Measurements from ENCODE around the gene RPL28. TPM values are rescaled to one million over a fixed set of nuclear protein-coding genes. Genes with fewer than 3 reads are reported as not detected.
A peak's percentile ranks its signal among the peaks of the same experiment; 100 is the strongest.
"Not testable (repeated sequence)": the region's sequence is repeated elsewhere in the genome, so short reads cannot be mapped to it uniquely, and the experiment has no call there.

RPL28 gene
- total RNA-seq, 4 donors from 2014 or later, result 116 to 394 (median 283) TPM

- H3K27ac ChIP-seq, result no peak overlapping the region
- H3K4me3 ChIP-seq, result no peak overlapping the region
- H3K36me3 ChIP-seq, result peaks cover 0 to 54% (median 0%) of the 10 kb centered on the region in 3 donors
- H3K27me3 ChIP-seq, result no peaks in the 10 kb centered on the region
- peaks cover 6 to 18% (median 9%) of the 10 kb centered on the region in 4 donors for H3K4me1 ChIP-seq
- DNase-seq, result no peak
- no peaks in the 10 kb centered on the region for H3K9me3 ChIP-seq
- TF ChIP-seq CTCF (IDR thresholded peaks at IDR 0.05) (no peak), POLR2A (IDR thresholded peaks at IDR 0.05) (no peak)
These were observed 16.8 kb downstream of the RPL28 start for GRCh38 chr19:55402509-55402908.

- no peak for DNase-seq
- peaks cover 6 to 18% (median 9%) of the 10 kb centered on the region in 4 donors for H3K4me1 ChIP-seq
- H3K4me3 ChIP-seq, result no peak overlapping the region
- no peaks in the 10 kb centered on the region for H3K27me3 ChIP-seq
- peaks cover 0 to 50% (median 0%) of the 10 kb centered on the region in 3 donors for H3K36me3 ChIP-seq
- TF ChIP-seq CTCF (IDR thresholded peaks at IDR 0.05), result no peak
- no peak for TF ChIP-seq POLR2A (IDR thresholded peaks at IDR 0.05)
- H3K9me3 ChIP-seq, result no peaks in the 10 kb centered on the region
- H3K27ac ChIP-seq, result no peak overlapping the region
These were observed 19.9 kb downstream of the RPL28 start for GRCh38 chr19:55405638-55406037.

GRCh38 chr19:55406091-55406825, 20.5 kb downstream of the RPL28 start:
- H3K27ac ChIP-seq, result no peak overlapping the region
- H3K27me3 ChIP-seq, result no peaks in the 10 kb centered on the region
- TF ChIP-seq POLR2A (IDR thresholded peaks at IDR 0.05) (no peak), CTCF (IDR thresholded peaks at IDR 0.05) (no peak)
- H3K9me3 ChIP-seq, result no peaks in the 10 kb centered on the region
- DNase-seq, result no peak
- H3K4me3 ChIP-seq, result peak overlapping the region in 2 of 4 donors; percentile 91 to 93
- H3K36me3 ChIP-seq, result peaks cover 0 to 44% (median 0%) of the 10 kb centered on the region in 3 donors
- H3K4me1 ChIP-seq, result peaks cover 6 to 18% (median 9%) of the 10 kb centered on the region in 4 donors

- TF ChIP-seq CTCF (IDR thresholded peaks at IDR 0.05), result no peak
- no peak for TF ChIP-seq POLR2A (IDR thresholded peaks at IDR 0.05)
- Histone ChIP-seq H3K4me1 (peaks cover 6 to 18% (median 9%) of the 10 kb centered on the region in 4 donors), H3K27me3 (no peaks in the 10 kb centered on the region), H3K27ac (peak overlapping the region; percentile 90 to 96 (median 95)), H3K9me3 (no peaks in the 10 kb centered on the region), H3K36me3 (peaks cover 0 to 36% (median 0%) of the 10 kb centered on the region in 3 donors), H3K4me3 (peak overlapping the region; percentile 81 to 93 (median 90))
- DNase-seq, result peak in 2 of 3 donors; percentile 67 to 70
These were observed 21.3 kb downstream of the RPL28 start for GRCh38 chr19:55406826-55407549.

GRCh38 chr19:55407550-55407799, 21.7 kb downstream of the RPL28 start, which contains the start of gene UBE2S:
UBE2S (minus strand) TSS chr19:55407788; CDS start chr19:55407589, 199 bp downstream.
- H3K4me3 ChIP-seq, result peak within 1 kb of the TSS; percentile 81 to 93 (median 90)
- peak within 1 kb of the TSS; percentile 90 to 96 (median 95) for H3K27ac ChIP-seq
- not testable (repeated sequence) for H3K27me3 ChIP-seq, H3K9me3 ChIP-seq, DNase-seq
- TF ChIP-seq POLR2A (IDR thresholded peaks at IDR 0.05) (peak in 1 of 2 donors; percentile 93), CTCF (IDR thresholded peaks at IDR 0.05) (peak in 2 of 6 experiments; percentile 3 to 7)
- peaks cover 6 to 18% (median 9%) of the 10 kb centered on the region in 4 donors for H3K4me1 ChIP-seq
- H3K36me3 ChIP-seq, result peaks cover 0 to 32% (median 0%) of the 10 kb centered on the region in 3 donors
